Measurements from ENCODE around the gene DPM1.

DPM1 gene

DNA sequence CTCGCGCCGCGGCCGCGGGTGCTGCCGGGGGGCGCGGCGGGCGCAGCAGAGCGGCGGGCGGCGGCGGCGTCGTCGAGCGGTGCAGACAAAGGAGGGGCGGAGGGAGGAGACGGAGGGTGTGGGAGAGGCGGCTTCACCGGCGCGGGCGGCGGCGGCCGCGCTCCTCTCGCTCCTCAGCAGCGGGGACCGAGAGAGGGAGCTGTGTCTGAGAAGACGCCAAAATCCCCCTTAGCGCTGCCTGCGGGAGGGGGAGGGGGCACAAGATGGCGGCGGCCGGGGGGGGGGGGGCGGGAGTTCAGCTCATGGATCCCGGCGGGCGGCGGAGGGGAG lies 27.4 kb downstream of the DPM1 start:
- DNase-seq (ENCODE audit: low read depth in 2 of 2, low spot score in 1 of 2), result no peak

DNA sequence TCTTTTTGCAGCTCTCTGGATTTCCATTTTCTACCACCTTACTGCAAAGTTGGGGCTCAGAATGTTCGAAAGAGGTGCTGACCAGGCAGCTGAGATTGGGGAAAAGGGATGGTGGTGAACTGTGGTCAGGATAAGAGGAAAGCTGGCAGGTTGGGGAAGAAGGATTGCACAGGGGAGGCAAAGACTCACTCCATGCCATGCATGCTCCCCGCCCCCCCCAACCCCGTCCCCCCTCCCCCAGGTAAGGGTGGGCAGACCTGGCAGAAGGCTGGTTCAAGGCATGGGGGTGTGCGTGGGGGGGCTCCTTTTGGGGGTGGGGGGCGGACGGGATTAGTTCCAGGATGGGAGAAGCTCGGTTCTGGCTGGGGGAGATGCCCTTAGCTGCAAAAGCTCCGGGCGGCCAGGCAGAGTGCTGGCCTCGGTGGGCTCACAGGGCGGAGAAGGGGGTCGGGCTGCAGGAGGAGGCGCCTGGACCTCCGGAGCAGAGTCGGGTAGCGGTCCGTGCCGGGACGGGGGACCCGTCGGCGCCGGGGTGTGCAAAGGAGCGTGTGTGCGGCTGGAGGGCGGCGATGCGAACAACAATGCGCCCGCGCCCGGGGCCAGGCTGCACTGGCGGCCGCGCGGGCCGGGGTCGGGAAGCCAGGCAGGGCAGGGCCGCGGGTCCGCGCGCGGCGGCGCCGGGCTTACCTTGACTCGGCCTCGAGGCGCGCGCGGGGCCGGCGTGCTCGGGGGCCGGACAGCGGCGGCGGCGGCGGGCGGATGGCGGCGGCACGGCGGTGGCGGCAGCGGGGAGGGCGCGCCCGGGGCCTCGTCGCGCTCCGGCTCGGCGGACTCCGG lies 28.0 kb downstream of the DPM1 start:
- DNase-seq (ENCODE audit: low read depth in 2 of 2, low spot score in 1 of 2), result no peak

DNA sequence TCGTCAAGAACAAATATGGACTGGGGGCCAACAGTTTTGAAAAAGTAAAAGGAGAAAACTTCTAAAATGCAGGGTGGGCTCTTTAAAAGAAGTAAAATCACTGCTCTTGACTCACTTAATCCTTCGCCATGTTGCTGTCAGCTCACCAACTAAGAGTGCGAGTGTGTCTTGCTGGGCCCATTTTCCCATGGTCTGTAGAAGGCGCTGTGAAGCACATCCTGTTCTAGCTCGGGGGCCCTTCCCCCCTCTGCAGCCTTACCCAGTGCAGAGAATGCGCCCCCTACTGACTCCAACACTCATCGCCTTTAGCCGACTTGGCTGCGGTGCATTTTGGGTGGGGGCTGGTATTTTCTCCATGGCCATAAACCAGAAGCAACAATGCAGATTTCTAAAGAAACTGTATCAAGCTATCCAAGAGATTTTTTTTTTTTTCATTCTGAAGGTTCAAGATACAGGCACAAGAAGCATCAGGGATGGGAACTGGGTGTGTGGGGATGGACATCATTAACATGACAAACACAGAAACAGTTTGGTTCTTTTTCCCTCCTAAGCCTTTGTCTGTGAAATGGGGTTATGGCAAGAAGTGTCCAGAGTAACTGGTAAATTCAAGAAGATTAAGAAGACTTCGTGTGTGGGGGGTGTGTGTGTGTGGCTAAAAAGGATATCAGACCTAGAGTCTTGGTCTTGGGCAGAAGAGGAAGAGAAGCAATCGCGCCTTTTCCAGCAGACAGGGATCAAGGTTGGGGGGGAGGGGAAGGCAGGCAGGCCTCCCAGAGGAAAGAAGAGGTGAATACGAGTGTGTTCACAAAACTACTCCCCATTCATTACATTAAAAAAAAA lies 28.8 kb downstream of the DPM1 start:
- DNase-seq (ENCODE audit: low read depth in 2 of 2, low spot score in 1 of 2), result peak; percentile 71 to 77

DNA sequence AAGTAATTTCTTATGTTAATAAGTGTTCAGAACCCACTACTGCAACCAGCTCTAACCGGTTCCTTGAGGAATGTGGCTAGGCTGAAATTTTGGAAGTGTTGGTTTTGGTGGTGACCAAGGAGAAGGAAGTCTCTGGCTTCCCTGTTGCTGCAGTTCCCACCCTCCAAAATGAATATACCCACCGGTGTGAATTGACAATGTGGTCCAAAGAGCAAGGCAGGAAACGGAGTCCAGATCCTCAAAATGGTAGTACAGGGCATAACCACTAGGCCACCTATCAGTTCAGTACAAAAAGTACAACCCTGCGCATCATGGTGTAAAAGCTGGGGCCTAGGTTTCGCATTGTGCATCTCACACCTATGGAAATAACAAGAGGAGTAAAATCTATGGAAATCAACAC lies 29.9 kb downstream of the DPM1 start:
- DNase-seq (ENCODE audit: low read depth in 2 of 2, low spot score in 1 of 2), result no peak

DNA sequence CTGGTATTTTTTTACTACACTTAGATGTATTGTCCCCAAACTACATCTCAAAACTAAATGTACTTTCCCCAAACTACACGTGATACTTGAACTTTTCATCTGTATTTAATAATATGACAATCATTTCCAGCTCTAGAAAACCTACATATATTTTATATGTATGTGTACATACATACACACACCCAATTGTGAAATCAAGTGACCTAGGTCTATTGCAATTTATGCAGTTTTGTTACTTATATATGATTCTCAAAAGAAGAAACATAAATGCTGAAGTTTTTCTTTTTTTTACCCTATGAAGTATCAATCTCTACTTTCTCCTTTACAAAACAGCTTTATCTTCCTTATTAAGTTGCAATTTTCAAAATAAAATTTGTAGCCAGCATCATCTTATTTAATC lies 31.8 kb downstream of the DPM1 start:
- DNase-seq (ENCODE audit: low read depth in 2 of 2, low spot score in 1 of 2), result no peak

DNA sequence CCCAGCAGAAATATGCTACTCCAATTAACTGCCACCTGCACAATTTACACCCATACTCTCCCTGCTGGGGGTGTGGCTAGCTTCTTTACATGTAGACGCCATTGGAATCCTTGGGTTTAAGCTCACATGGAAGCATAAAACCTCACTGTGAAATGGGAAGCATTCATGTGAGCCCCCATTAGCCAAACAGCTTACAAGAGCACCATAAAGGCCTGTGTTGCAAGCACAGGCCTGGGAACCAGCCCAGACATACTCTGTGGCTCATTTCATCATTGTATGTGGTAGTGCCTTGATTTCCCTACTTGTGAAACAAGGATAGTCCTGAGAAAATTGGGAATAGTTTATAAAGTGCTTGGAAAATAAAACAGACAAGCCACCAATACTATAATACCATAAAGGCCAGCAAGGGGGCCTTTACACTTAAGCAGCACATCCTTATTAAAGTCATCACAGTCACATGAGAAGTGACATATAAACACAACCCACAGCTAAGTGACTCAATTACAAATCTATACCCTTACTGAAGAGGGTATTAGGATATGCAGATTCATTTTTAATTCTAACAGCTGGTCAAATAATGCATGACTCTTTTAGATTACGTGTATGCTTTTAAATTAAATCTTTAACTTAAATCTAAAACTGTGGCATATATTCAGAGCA lies 33.9 kb downstream of the DPM1 start:
- no peak for DNase-seq (ENCODE audit: low read depth in 2 of 2, low spot score in 1 of 2)

DNA sequence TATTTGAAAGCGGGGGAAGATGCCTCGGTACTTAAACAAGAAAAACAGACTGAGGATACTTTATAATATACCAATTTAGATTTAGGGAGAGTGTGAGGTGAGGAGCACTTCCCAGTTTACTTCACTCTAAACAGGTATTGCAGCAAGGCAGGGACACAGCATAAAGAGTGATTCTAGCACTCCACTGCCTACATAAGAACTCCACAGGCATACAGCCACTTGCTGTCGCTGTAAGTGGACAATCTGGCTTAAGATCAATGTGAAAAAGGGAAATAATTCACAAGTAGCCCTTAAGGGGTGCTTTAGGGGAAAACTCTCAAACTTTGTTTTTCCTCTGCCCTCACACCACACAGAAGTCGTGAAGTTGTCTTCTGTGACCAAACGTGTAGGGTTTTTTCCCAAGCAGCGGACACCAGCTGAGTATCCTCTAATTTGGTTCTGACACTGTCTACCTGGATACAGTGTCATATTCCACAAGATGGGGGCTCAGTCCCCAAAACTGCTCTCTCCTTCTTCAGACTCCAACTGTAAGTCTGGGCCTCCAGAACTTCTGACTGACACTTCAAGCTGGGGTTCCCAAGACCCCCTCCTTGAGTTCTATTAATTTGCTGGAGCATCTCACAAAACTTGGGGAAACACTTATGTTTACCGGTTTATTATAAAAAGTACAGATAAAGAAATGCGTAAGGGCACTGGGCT lies 36.4 kb downstream of the DPM1 start:
- no peak for DNase-seq (ENCODE audit: low read depth in 2 of 2, low spot score in 1 of 2)

DNA sequence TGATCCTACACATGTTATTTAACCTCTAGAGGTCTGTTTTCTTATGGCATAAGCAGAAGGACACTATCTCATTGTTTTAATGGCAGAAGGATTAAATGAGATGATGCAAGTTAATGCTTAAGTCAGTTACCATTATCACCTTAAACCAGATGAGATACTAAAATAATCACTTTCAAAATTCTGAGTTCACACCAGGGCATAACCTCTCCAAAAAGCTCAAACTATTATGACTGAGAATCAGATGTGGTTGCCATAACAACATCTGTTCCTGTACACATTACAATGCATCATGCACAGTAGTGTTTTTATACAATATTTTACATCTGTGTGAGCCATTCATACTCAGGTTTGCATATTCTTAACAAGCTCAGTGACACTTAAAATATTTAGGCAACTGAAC lies 37.3 kb downstream of the DPM1 start:
- no peak for DNase-seq (ENCODE audit: low read depth in 2 of 2, low spot score in 1 of 2)

DNA sequence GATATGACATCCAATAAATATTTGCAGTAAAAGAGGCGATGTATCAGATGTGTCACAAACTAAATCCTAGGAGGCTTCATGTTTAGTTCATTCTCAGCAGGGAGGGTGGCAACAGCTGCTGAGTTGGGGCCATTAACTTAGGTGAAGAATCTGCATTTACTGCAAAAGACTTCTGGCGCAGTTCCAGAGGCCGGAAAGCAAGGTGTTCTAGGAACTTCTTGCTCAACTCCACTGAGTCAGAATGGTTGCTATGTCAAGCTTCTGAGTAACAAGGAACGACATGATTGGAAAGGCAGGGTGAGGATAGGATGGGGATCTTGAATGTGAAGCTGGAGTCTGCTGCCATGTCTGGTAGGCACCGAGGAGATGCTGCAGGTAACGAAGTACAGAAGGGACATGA lies 38.8 kb downstream of the DPM1 start:
- no peak for DNase-seq (ENCODE audit: low read depth in 2 of 2, low spot score in 1 of 2)

DNA sequence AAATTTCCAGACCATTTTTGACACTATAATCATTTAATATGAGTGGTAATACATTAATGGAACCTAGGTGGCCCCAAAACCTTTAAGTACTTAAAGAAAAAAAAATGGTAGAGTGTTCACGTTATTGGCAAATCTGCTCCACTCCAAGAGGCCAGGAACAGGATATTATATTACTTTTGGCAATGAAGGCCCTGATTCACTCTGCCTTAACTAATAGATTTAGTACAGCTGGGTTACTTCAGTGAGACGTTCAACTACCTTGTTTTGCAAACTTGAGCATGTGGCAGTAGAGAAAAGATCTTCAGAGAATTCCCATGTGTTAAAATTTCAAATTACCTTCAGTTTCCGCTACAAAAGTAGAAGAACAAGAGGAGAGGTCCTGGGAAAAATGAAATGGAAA lies 39.9 kb downstream of the DPM1 start:
- DNase-seq (ENCODE audit: low read depth in 2 of 2, low spot score in 1 of 2), result no peak

DNA sequence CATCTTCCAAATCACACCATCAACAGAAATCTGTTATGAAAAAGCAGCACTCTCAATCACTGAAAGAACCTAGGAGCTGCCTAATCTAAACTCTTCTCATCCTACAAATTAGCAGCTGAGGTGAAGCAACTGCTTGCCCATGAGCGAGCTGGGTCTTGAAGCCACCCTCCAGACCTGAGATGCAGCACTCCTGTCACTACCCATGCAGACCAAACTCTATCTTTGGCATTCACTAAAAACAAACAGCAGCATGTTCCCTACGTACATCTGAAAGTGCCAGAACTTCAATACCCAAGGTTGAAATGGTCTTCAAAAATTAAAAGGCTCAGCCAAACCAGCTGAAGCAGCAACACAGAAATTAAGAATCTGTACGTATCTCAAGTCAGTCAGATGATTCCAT lies 41.4 kb downstream of the DPM1 start:
- no peak for DNase-seq (ENCODE audit: low read depth in 2 of 2, low spot score in 1 of 2)

DNA sequence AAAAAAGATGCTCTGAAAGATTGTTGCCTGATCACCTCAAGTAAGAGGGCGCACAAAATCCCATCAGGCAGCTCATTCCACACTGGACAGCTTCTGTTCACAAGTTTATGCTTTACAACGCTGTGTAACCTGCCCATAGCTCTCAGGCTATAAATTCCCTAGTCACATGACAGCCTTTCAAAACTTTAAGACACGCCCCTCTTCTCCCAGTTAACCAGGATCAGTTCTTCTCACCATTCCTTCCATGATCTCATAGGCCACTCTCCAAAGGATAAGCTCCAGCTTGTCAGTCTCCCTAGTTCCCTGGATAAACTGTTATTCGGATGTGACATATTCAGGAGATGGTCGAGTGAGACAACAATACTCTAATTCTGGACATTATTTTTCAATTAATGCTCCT lies 42.1 kb downstream of the DPM1 start:
- no peak for DNase-seq (ENCODE audit: low read depth in 2 of 2, low spot score in 1 of 2)

DNA sequence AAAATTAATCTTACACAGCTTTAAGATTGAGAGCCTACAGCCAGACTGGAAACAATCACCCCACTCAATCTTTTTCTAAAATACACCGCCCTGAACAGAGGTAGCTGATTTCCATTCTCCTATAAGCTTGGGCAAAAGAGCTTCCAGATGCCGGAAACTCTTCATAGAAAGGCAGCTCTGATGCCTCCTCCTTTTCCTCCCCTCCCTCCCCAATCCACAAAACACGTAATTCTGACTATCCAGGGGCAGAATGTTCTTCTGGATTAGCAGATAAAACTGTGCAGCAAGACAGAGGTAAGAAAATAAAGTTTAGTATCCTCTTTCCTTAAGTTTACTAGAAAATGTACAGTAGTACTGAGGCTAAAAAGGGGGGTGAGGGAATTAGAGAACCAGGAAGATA lies 42.9 kb downstream of the DPM1 start:
- DNase-seq (ENCODE audit: low read depth in 2 of 2, low spot score in 1 of 2), result no peak

DNA sequence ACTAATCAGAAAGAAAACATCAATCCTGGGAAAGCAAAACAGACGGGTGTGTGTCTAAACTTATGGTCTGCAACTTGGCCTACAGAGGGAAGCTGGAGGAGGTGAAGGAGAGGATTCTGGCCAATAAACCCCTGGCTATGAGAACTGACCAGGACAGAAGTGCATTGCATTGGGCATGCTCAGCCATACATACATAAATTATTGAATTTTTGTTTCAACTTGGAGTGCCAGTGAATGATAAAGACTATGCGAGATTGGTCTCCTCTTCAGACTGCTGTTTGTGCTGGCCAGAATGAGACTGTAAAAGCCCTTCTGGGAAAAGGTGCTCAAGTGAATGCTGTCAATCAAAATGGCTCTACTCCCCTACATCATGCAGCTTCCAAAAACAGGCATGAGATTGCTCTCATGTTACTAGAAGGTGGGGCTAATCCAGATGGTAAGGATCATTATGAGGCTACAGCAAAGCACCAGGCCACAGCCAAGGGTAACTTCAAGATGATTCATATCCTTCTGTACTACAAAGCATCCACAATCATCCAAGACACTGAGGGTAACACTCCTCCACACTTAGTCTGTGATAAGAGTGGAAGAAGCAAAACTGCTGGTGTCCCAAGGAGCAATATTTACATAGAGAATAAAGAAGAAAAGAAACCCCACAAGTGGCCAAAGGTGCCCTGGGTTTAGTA lies 44.5 kb downstream of the DPM1 start:
- DNase-seq (ENCODE audit: low read depth in 2 of 2, low spot score in 1 of 2), result no peak

DNA sequence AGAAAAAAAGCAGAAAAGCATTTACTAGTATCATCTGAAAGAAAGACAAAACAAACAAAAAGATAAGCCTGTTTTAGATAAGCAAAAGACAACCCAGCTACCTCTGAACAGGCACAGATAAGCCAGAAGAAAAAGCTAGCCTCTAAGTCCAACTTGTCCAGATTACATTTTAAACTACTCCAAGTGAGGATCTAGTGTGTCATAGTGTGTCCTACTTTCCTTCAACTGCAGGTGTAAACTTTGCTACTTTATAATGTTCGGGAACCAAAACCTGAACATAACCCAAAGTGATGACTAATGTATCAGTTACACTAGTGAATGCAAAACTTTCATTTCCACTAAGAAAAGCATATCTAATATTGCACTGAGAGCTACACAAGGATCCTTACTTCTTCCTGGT lies 46.6 kb downstream of the DPM1 start:
- no peak for DNase-seq (ENCODE audit: low read depth in 2 of 2, low spot score in 1 of 2)

DNA sequence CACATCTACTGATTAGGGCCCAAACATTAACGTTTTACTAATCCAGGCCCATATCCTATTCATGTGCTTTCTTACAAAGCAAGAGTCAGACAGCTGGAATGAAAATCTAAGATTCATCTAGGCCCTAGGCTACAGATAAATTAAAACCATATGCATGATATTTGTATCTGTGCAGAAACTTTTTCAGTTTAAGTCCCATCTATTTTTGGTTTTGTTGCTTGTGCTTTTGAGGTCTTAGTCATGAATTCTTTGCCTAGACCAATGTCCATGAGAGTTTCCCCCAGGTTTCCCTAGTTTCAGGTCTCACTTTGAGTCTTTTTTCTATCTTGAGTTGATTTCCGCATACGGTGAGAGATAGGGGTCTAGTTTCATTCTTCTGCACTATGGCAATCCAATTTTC lies 47.3 kb downstream of the DPM1 start:
- no peak for DNase-seq (ENCODE audit: low read depth in 2 of 2, low spot score in 1 of 2)

DNA sequence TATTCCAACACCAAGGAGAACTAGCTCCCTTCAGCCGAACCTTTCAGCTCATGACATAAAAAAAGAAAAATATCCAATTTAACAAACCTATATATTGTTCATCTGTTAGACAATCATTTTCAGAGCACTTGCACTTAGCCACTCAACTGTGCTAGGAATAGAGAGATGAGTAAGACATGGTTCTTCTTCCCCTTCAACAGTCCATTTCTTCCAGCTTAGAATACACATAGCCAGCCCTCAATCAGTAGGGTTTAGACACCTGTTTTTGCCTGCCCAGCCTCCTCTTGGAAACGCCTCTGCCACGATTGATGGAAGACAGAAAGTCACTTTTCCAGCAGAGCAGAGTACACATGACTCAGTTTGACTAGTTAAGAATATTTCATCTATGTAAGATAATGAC lies 48.9 kb downstream of the DPM1 start:
- no peak for DNase-seq (ENCODE audit: low read depth in 2 of 2, low spot score in 1 of 2)

DNA sequence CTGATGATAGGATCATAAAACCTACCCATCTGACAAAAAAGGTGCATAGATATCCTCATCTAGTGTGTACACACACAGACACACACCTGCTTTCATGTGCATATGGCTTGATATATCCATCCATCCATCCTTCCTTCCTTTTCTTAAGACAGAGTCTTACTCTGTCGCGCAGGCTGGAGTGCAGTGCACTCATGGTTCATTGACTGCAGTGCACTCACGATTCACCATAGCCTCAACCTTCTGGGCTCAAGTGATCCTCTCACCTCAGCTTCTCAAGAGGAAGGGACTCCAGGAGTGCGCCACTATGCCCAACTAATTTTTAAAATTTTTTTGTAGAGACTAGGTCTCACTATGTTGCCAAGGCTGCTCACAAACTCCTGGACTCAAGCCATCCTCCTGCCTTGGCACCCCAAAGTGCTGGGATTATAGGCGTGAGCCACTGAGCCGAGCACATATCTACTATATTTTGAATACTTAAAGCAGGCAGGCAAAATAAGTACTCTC lies 54.2 kb downstream of the DPM1 start:
- DNase-seq (ENCODE audit: low read depth in 2 of 2, low spot score in 1 of 2), result no peak

DNA sequence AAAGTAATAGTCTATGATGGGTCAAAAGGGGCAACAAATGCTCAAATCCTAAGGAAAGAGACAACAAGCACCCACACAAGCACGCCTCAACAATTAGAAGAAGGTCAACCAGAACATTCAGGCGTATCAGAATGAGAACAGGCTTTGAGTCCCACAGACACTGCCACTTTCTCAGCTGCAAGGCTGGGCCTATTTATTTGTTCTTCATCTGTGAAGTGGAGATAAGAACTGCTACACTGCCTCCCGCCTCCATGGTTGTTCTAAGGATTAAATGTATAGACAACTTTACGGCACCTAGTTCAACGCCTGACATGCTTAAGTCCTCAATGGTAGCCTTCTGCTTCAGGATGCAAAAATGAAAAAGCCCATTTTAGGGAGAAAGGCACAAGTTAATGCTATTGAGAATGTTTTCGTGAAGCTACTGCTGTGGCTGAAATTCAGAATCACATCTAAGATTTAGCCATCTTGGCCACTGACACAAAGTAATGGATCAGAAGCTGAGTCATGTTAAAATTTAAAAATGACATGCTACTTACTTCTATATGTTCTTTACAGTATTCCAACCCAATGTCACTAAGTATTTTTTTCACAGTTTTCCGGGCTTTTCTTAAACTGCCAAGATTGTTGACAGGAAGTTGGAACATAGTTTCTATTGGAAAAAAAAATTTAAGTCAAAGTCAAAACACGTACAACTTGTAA lies 54.8 kb downstream of the DPM1 start:
- DNase-seq (ENCODE audit: low read depth in 2 of 2, low spot score in 1 of 2), result no peak

DNA sequence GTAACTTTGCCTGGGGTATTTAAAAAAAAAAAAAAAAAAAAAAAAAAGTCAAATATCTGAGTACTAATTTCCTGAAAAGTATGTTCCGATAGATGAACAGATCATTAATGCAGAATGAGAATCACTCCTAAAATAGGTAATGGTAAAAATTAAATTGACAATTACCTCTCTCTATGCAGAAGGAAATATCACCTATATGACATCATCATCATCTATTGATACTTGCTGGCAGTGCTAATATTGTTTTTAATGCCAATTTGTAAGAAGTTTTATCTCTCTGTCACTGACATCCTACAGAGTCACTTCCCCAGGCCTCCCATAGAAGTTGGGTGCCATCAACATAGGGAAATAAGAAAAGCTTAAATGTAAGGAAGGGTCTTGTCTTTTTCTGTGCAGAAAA lies 57.0 kb downstream of the DPM1 start:
- no peak for DNase-seq (ENCODE audit: low read depth in 2 of 2, low spot score in 1 of 2)
